ENCODE results near the gene UGT1A10.

Gene UGT1A10

GRCh38 chr2:233789554-233789953 lies 153.3 kb downstream of the UGT1A10 start:
- Histone ChIP-seq H3K27me3 (ENCODE audit: control insufficient read depth in 1 of 2, insufficient read depth in 2 of 2, low read length in 2 of 2) (no peaks in the 10 kb centered on the region), H3K9ac (ENCODE audit: low read length) (no peak overlapping the region), H3K9me3 (ENCODE audit: low read length) (no peaks in the 10 kb centered on the region), H3K36me3 (ENCODE audit: insufficient read depth, low read length) (no peaks in the 10 kb centered on the region), H3K4me3 (ENCODE audit: low read depth in 1 of 2, low read length in 2 of 2) (no peak overlapping the region), H3K27ac (ENCODE audit: low read depth, low read length) (no peak overlapping the region), H3K4me1 (ENCODE audit: insufficient read depth, low read length) (no peaks in the 10 kb centered on the region)

GRCh38 chr2:233791151-233791882 lies 155.1 kb downstream of the UGT1A10 start:
- H3K4me3 ChIP-seq (ENCODE audit: low read depth in 1 of 2, low read length in 2 of 2) = no peak overlapping the region
- no peak overlapping the region for H3K27ac ChIP-seq (ENCODE audit: low read depth, low read length)
- no peaks in the 10 kb centered on the region for H3K4me1 ChIP-seq (ENCODE audit: insufficient read depth, low read length)
- H3K27me3 ChIP-seq (ENCODE audit: control insufficient read depth in 1 of 2, insufficient read depth in 2 of 2, low read length in 2 of 2) = no peaks in the 10 kb centered on the region
- H3K9ac ChIP-seq (ENCODE audit: low read length) = no peak overlapping the region
- H3K36me3 ChIP-seq (ENCODE audit: insufficient read depth, low read length) = no peaks in the 10 kb centered on the region
- no peaks in the 10 kb centered on the region for H3K9me3 ChIP-seq (ENCODE audit: low read length)

GRCh38 chr2:233791883-233792329 lies 155.7 kb downstream of the UGT1A10 start:
- Histone ChIP-seq H3K4me1 (ENCODE audit: insufficient read depth, low read length) (no peaks in the 10 kb centered on the region), H3K27me3 (ENCODE audit: control insufficient read depth in 1 of 2, insufficient read depth in 2 of 2, low read length in 2 of 2) (no peaks in the 10 kb centered on the region), H3K36me3 (ENCODE audit: insufficient read depth, low read length) (no peaks in the 10 kb centered on the region), H3K27ac (ENCODE audit: low read depth, low read length) (no peak overlapping the region), H3K9ac (ENCODE audit: low read length) (no peak overlapping the region), H3K9me3 (ENCODE audit: low read length) (no peaks in the 10 kb centered on the region), H3K4me3 (ENCODE audit: low read depth in 1 of 2, low read length in 2 of 2) (no peak overlapping the region)

- no peaks in the 10 kb centered on the region for H3K36me3 ChIP-seq (ENCODE audit: insufficient read depth, low read length)
- H3K9me3 ChIP-seq (ENCODE audit: low read length) = no peaks in the 10 kb centered on the region
- no peaks in the 10 kb centered on the region for H3K4me1 ChIP-seq (ENCODE audit: insufficient read depth, low read length)
- H3K27me3 ChIP-seq (ENCODE audit: control insufficient read depth in 1 of 2, insufficient read depth in 2 of 2, low read length in 2 of 2) = no peaks in the 10 kb centered on the region
- no peak overlapping the region for H3K4me3 ChIP-seq (ENCODE audit: low read depth in 1 of 2, low read length in 2 of 2)
- H3K27ac ChIP-seq (ENCODE audit: low read depth, low read length) = no peak overlapping the region
- H3K9ac ChIP-seq (ENCODE audit: low read length) = no peak overlapping the region
Measured at GRCh38 chr2:233792720-233793119, 156.5 kb downstream of the UGT1A10 start.

- no peak overlapping the region for H3K27ac ChIP-seq (ENCODE audit: low read depth, low read length)
Measured at GRCh38 chr2:233793465-233794127, 157.3 kb downstream of the UGT1A10 start.

GRCh38 chr2:233794128-233794658 lies 157.9 kb downstream of the UGT1A10 start:
- H3K4me3 ChIP-seq (ENCODE audit: low read depth in 1 of 2, low read length in 2 of 2) = no peak overlapping the region
- no peaks in the 10 kb centered on the region for H3K9me3 ChIP-seq (ENCODE audit: low read length)
- no peaks in the 10 kb centered on the region for H3K4me1 ChIP-seq (ENCODE audit: insufficient read depth, low read length)
- no peak overlapping the region for H3K9ac ChIP-seq (ENCODE audit: low read length)
- no peaks in the 10 kb centered on the region for H3K36me3 ChIP-seq (ENCODE audit: insufficient read depth, low read length)
- H3K27me3 ChIP-seq (ENCODE audit: control insufficient read depth in 1 of 2, insufficient read depth in 2 of 2, low read length in 2 of 2) = no peaks in the 10 kb centered on the region
- no peak overlapping the region for H3K27ac ChIP-seq (ENCODE audit: low read depth, low read length)

More at GRCh38 chr2:233793465-233794127, 157.3 kb downstream of the UGT1A10 start:
- no peak overlapping the region for H3K9ac ChIP-seq (ENCODE audit: low read length)
- no peaks in the 10 kb centered on the region for H3K4me1 ChIP-seq (ENCODE audit: insufficient read depth, low read length)
- no peaks in the 10 kb centered on the region for H3K36me3 ChIP-seq (ENCODE audit: insufficient read depth, low read length)
- H3K9me3 ChIP-seq (ENCODE audit: low read length) = no peaks in the 10 kb centered on the region
- H3K27me3 ChIP-seq (ENCODE audit: control insufficient read depth in 1 of 2, insufficient read depth in 2 of 2, low read length in 2 of 2) = no peaks in the 10 kb centered on the region
- H3K4me3 ChIP-seq (ENCODE audit: low read depth in 1 of 2, low read length in 2 of 2) = no peak overlapping the region

GRCh38 chr2:233795735-233796171 lies 159.5 kb downstream of the UGT1A10 start:
- Histone ChIP-seq H3K36me3 (ENCODE audit: insufficient read depth, low read length) (no peaks in the 10 kb centered on the region), H3K27ac (ENCODE audit: low read depth, low read length) (no peak overlapping the region), H3K9me3 (ENCODE audit: low read length) (no peaks in the 10 kb centered on the region), H3K4me3 (ENCODE audit: low read depth in 1 of 2, low read length in 2 of 2) (no peak overlapping the region), H3K27me3 (ENCODE audit: control insufficient read depth in 1 of 2, insufficient read depth in 2 of 2, low read length in 2 of 2) (no peaks in the 10 kb centered on the region), H3K4me1 (ENCODE audit: insufficient read depth, low read length) (no peaks in the 10 kb centered on the region), H3K9ac (ENCODE audit: low read length) (no peak overlapping the region)

GRCh38 chr2:233796254-233796653 lies 160.0 kb downstream of the UGT1A10 start:
- Histone ChIP-seq H3K4me3 (ENCODE audit: low read depth in 1 of 2, low read length in 2 of 2) (no peak overlapping the region), H3K36me3 (ENCODE audit: insufficient read depth, low read length) (no peaks in the 10 kb centered on the region), H3K9me3 (ENCODE audit: low read length) (no peaks in the 10 kb centered on the region), H3K4me1 (ENCODE audit: insufficient read depth, low read length) (no peaks in the 10 kb centered on the region), H3K27ac (ENCODE audit: low read depth, low read length) (no peak overlapping the region), H3K9ac (ENCODE audit: low read length) (no peak overlapping the region), H3K27me3 (ENCODE audit: control insufficient read depth in 1 of 2, insufficient read depth in 2 of 2, low read length in 2 of 2) (no peaks in the 10 kb centered on the region)

- Histone ChIP-seq H3K4me1 (ENCODE audit: insufficient read depth, low read length) (no peaks in the 10 kb centered on the region), H3K27me3 (ENCODE audit: control insufficient read depth in 1 of 2, insufficient read depth in 2 of 2, low read length in 2 of 2) (no peaks in the 10 kb centered on the region), H3K36me3 (ENCODE audit: insufficient read depth, low read length) (no peaks in the 10 kb centered on the region), H3K9ac (ENCODE audit: low read length) (no peak overlapping the region), H3K4me3 (ENCODE audit: low read depth in 1 of 2, low read length in 2 of 2) (no peak overlapping the region), H3K27ac (ENCODE audit: low read depth, low read length) (no peak overlapping the region), H3K9me3 (ENCODE audit: low read length) (no peaks in the 10 kb centered on the region)
Measured at GRCh38 chr2:233798335-233799086, 162.3 kb downstream of the UGT1A10 start.

GRCh38 chr2:233799087-233799665 lies 162.9 kb downstream of the UGT1A10 start:
- no peaks in the 10 kb centered on the region for H3K27me3 ChIP-seq (ENCODE audit: control insufficient read depth in 1 of 2, insufficient read depth in 2 of 2, low read length in 2 of 2)
- no peak overlapping the region for H3K4me3 ChIP-seq (ENCODE audit: low read depth in 1 of 2, low read length in 2 of 2)
- H3K27ac ChIP-seq (ENCODE audit: low read depth, low read length) = no peak overlapping the region
- H3K4me1 ChIP-seq (ENCODE audit: insufficient read depth, low read length) = no peaks in the 10 kb centered on the region
- no peaks in the 10 kb centered on the region for H3K9me3 ChIP-seq (ENCODE audit: low read length)
- H3K36me3 ChIP-seq (ENCODE audit: insufficient read depth, low read length) = no peaks in the 10 kb centered on the region
- H3K9ac ChIP-seq (ENCODE audit: low read length) = no peak overlapping the region

GRCh38 chr2:233799716-233800115 lies 163.5 kb downstream of the UGT1A10 start:
- Histone ChIP-seq H3K4me1 (ENCODE audit: insufficient read depth, low read length) (no peaks in the 10 kb centered on the region), H3K27ac (ENCODE audit: low read depth, low read length) (no peak overlapping the region), H3K4me3 (ENCODE audit: low read depth in 1 of 2, low read length in 2 of 2) (no peak overlapping the region), H3K9me3 (ENCODE audit: low read length) (no peaks in the 10 kb centered on the region), H3K36me3 (ENCODE audit: insufficient read depth, low read length) (no peaks in the 10 kb centered on the region), H3K9ac (ENCODE audit: low read length) (no peak overlapping the region), H3K27me3 (ENCODE audit: control insufficient read depth in 1 of 2, insufficient read depth in 2 of 2, low read length in 2 of 2) (no peaks in the 10 kb centered on the region)

All from muscle layer of colon (tissue), 2 donors.